Lung (tissue), 12 donors: Measurements from ENCODE around the gene LRRC8C. TPM values are rescaled to one million over a fixed set of nuclear protein-coding genes. Genes with fewer than 3 reads are reported as not detected.
A peak's percentile ranks its signal among the peaks of the same experiment; 100 is the strongest.

ENCODE experiments used
- ATAC-seq: fragments of 200-7000 bp; cut with Tn5 transposase; one replicate; pipeline ENCODE4 v1.9.1; 2020; ENCODE audit warnings: moderate number of reproducible peaks; ENCODE audit not compliant: insufficient read depth, low FRiP score
- DNase-seq, 3 donors: peaks; one replicate each; pipeline ENCODE4 v3.0.0-alpha.2; 2013 to 2017
- H3K27ac ChIP-seq, 2 donors: one replicate each; pipeline ENCODE4 v1.5.1; 2013; ENCODE audit warnings: mild to moderate bottlenecking in 2 of 2, moderate library complexity in 2 of 2, control low read depth in 1 of 2, inconsistent platforms in 1 of 2, low read depth in 1 of 2, low read length in 1 of 2
- H3K27me3 ChIP-seq, 3 donors: one replicate each; pipeline ENCODE4 v1.5.1; 2013; ENCODE audit warnings: low read length in 2 of 3; ENCODE audit not compliant: control insufficient read depth in 3 of 3, insufficient read depth in 3 of 3
- H3K36me3 ChIP-seq, 4 donors: one replicate each; pipeline ENCODE4 v1.5.1; 2013; ENCODE audit warnings: low read length in 4 of 4, mild to moderate bottlenecking in 1 of 4, moderate library complexity in 1 of 4; ENCODE audit not compliant: control insufficient read depth in 4 of 4, insufficient read depth in 4 of 4
- H3K4me1 ChIP-seq, 5 donors: one replicate each; pipeline ENCODE4 v1.5.1; 2013; ENCODE audit warnings: low read length in 5 of 5, mild to moderate bottlenecking in 2 of 5, moderate library complexity in 1 of 5; ENCODE audit not compliant: control insufficient read depth in 5 of 5, insufficient read depth in 5 of 5
- H3K4me3 ChIP-seq: one replicate; pipeline ENCODE4 v1.5.1; 2013; ENCODE audit warnings: mild to moderate bottlenecking, control low read depth, moderate library complexity
- H3K9ac ChIP-seq, 2 donors: one replicate each; pipeline ENCODE4 v1.5.1; 2013; ENCODE audit warnings: low read length in 2 of 2, control low read depth in 1 of 2; ENCODE audit not compliant: insufficient read depth in 1 of 2
- H3K9me3 ChIP-seq, 4 donors: one replicate each; pipeline ENCODE4 v1.5.1; 2013; ENCODE audit warnings: low read length in 3 of 4, mild to moderate bottlenecking in 1 of 4, moderate library complexity in 1 of 4; ENCODE audit not compliant: control insufficient read depth in 4 of 4, insufficient read depth in 3 of 4
- WGBS, 2 donors: extraction: QIAGEN DNeasy Blood & Tissue Kit; methylation state at CpG; one replicate each; pipeline ENCODE4 v1.1.7; 2013; 5-methylcytosine and 5-hydroxymethylcytosine counted together
- polyA plus RNA-seq, 2 donors: library from polyadenylated mRNA; stranded (reverse); fragments of 200-250 nt; gene quantifications; one replicate each; pipeline ENCODE4 v1.2.1, GENCODE V29; 2013
- total RNA-seq, 2 donors: library from RNA; depleted of rRNA in 1 of 2; stranded (reverse); fragments of >200 nt in 1 of 2; gene quantifications; one replicate each; pipeline ENCODE4 v1.2.1, GENCODE V29; 2014 to 2021
- TF ChIP-seq, protein P1 (sequence below): IDR thresholded peaks from 2 replicates; pipeline ENCODE4 v1.5.1; 2012; ENCODE audit warnings: mild to moderate bottlenecking; ENCODE audit errors: control extremely low read depth, extremely low read depth
- donor health status: control.
- donor health status: control.
- donor health status: Bipolar disorder and iron deficiency.
- donor health status: healthy.
- donor health status: DM: yes; HTN: yes; CAD: no.

LRRC8C gene
- total and polyA plus RNA-seq, 4 donors: 3.3 to 11.7 (median 6.9) TPM

DNA sequence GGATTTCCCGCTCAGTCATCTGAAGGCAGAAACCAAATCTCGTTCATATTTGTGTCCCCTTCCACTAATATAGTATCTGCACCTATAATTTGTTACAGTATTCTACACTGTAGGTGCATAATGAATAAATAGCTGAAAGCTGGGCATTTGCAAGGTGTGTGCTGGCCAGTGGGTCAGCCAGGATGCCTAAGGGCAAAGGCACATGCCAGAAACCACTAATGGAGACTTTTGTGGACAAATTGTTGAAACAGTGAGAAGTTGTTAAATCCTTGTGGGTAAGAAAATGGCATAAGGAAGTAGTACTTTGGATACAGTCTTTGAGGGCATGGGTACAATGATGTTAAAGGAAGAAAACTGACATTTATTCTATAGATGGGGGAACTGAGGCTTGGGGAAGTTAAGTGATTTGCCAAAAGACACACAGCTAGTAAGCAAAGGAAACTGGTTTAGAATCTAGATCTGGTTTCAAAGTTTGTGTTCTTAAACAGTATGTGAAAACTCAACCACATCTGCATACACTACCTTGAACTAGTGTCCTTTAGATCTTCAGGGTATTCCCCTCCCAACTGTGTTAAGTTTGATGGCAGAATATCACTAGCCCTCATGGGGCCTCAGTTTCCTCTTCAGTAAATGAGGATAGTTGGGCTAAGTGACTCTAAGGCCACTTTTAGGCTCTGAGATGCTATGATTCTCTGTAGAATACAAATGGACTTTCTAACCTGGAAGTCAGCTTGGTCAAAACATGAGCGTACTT lies 26.5 kb upstream of the LRRC8C start:
- WGBS, 2 donors: 97 to 99% methylated on average over 3 of the region's 3 CpGs

DNA sequence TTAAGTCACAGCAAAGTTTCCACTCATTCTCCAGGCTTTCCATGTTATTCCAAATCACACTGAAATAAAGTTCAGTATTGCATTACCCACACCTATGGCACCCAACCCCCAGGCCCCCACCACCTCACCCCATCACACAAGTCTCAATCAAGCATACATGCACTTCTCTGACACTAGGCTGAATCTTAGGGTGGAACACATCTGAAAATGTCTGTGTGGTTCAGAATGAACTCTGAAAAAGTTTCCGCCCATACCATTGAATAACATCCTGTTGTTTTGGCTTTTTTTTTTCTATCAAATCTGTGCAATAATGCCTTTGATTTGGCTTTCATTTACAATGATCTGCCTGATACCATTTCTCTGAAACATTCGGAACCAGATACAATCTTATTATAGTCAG lies 25.8 kb upstream of the LRRC8C start:
- ATAC-seq (no peak), DNase-seq (no peak)
- H3K36me3 ChIP-seq: no peaks in the 10 kb centered on the region
- H3K9ac ChIP-seq: no peak overlapping the region
- no peaks in the 10 kb centered on the region for H3K27me3 ChIP-seq
- H3K27ac ChIP-seq: peak overlapping the region in 1 of 2 donors; percentile 67
- TF ChIP-seq, protein P1, sequence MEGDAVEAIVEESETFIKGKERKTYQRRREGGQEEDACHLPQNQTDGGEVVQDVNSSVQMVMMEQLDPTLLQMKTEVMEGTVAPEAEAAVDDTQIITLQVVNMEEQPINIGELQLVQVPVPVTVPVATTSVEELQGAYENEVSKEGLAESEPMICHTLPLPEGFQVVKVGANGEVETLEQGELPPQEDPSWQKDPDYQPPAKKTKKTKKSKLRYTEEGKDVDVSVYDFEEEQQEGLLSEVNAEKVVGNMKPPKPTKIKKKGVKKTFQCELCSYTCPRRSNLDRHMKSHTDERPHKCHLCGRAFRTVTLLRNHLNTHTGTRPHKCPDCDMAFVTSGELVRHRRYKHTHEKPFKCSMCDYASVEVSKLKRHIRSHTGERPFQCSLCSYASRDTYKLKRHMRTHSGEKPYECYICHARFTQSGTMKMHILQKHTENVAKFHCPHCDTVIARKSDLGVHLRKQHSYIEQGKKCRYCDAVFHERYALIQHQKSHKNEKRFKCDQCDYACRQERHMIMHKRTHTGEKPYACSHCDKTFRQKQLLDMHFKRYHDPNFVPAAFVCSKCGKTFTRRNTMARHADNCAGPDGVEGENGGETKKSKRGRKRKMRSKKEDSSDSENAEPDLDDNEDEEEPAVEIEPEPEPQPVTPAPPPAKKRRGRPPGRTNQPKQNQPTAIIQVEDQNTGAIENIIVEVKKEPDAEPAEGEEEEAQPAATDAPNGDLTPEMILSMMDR: no peak
- 79 to 80% methylated on average over 2 of the region's 2 CpGs for WGBS, 2 donors
- H3K4me3 ChIP-seq: no peak overlapping the region
- peaks cover 0 to 18% (median 6%) of the 10 kb centered on the region in 5 donors for H3K4me1 ChIP-seq
- H3K9me3 ChIP-seq: no peaks in the 10 kb centered on the region

More for the DNA sequence above, 26.5 kb upstream of the LRRC8C start:
- Histone ChIP-seq H3K4me3 (no peak overlapping the region), H3K9ac (no peak overlapping the region), H3K4me1 (peaks cover 0 to 18% (median 6%) of the 10 kb centered on the region in 5 donors), H3K36me3 (no peaks in the 10 kb centered on the region), H3K27ac (peak overlapping the region in 1 of 2 donors; percentile 29), H3K9me3 (no peaks in the 10 kb centered on the region), H3K27me3 (no peaks in the 10 kb centered on the region)
- ATAC-seq (no peak), DNase-seq (no peak)
- TF ChIP-seq, protein P1: no peak

GRCh38 chr1:89607586-89608318 lies 25.2 kb upstream of the LRRC8C start:
- Histone ChIP-seq H3K27me3 (no peaks in the 10 kb centered on the region), H3K4me3 (no peak overlapping the region), H3K9ac (no peak overlapping the region), H3K4me1 (peaks cover 0 to 18% (median 5%) of the 10 kb centered on the region in 5 donors), H3K27ac (peak overlapping the region in 1 of 2 donors; percentile 67), H3K36me3 (no peaks in the 10 kb centered on the region), H3K9me3 (no peaks in the 10 kb centered on the region)
- DNase-seq (no peak), ATAC-seq (no peak)
- TF ChIP-seq, protein P1: no peak
- WGBS, 2 donors: 76 to 82% methylated on average over 5 of the region's 5 CpGs
